ENCODE measurements around the gene CYB561D2.

DNA sequence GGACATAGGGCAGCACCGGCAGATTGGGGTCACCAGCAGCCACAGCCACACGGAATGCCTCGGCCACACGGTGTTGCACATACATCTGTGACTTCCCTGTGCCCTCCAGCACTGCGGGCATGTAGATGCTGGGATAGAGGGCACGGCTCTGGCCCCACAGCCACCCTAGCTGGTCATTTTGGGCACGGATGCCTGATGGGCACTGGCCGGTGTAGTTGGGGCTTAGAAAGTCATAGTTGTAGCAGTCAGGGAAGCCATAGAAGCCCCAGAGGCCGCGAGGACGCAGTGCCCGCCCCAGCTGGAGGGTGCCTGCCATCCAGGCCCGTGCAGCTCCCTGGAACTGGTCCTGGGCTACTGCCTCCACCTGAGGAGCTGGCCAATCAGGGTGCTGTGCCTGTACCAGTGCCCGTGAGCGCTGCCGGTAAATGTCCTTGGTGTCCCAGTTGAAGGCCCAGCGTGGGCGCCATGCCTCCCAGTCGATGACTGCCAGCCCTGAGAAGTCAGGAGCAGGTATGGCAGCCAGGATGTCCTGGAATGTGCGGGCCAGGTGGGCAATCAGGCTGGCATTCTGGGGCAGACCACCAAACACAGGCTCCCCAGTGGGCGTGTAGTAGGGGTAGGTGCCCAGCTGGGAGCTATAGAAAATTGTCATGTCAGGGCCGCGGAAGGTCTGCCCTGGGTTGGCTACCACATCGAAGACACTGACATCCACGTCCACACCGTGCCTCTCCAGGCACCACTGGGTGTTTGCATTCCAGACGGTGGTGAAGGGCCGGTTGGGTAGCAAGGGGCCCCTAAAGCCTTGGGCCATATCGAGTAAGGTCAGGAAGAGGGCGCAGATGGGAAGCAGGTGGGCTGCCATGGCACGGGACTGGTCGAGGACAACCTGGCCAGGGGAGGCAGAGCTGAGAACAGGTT, 48.3 kb upstream of the CYB561D2 start:
- TF ChIP-seq EZH2 (IDR thresholded peaks at IDR 0.05; ENCODE audit: borderline replicate concordance, low read length), result no peak
- TF ChIP-seq, protein P1, sequence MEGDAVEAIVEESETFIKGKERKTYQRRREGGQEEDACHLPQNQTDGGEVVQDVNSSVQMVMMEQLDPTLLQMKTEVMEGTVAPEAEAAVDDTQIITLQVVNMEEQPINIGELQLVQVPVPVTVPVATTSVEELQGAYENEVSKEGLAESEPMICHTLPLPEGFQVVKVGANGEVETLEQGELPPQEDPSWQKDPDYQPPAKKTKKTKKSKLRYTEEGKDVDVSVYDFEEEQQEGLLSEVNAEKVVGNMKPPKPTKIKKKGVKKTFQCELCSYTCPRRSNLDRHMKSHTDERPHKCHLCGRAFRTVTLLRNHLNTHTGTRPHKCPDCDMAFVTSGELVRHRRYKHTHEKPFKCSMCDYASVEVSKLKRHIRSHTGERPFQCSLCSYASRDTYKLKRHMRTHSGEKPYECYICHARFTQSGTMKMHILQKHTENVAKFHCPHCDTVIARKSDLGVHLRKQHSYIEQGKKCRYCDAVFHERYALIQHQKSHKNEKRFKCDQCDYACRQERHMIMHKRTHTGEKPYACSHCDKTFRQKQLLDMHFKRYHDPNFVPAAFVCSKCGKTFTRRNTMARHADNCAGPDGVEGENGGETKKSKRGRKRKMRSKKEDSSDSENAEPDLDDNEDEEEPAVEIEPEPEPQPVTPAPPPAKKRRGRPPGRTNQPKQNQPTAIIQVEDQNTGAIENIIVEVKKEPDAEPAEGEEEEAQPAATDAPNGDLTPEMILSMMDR (conservative IDR thresholded peaks at IDR 0.05 in 1 of 2, IDR thresholded peaks at IDR 0.05 in 1 of 2; ENCODE audit: extremely low read depth in 1 of 2, insufficient read depth in 1 of 2, low read depth in 1 of 2, low read length in 2 of 2), result no peak
